HFF-Myc (cell line): ENCODE results near the gene SMIM38.

Experiments used
- DNase-seq: peaks from one replicate; pipeline ENCODE4 v3.0.0-alpha.2; 2011; ENCODE audit warnings: low read depth; ENCODE audit errors: extremely low read depth
- H3K4me3 ChIP-seq: replicated peaks from 2 replicates; pipeline ENCODE4 v1.5.1; 2011; ENCODE audit warnings: low read depth, mild to moderate bottlenecking, control low read depth, low read length
- CTCF ChIP-seq: IDR thresholded peaks from 2 replicates; pipeline ENCODE4 v1.5.1; 2012; ENCODE audit warnings: mild to moderate bottlenecking, low read depth, low read length, control low read depth; ENCODE audit errors: missing control alignments

Gene SMIM38

GRCh38 chr11:69173331-69173730, 17.6 kb downstream of the SMIM38 start:
- no peak overlapping the region for H3K4me3 ChIP-seq
- no peak for DNase-seq
- no peak for TF ChIP-seq CTCF

- no peak for TF ChIP-seq CTCF
- no peak for DNase-seq
- H3K4me3 ChIP-seq = no peak overlapping the region
Measured at GRCh38 chr11:69173925-69174581, 18.3 kb downstream of the SMIM38 start.

- no peak for TF ChIP-seq CTCF
Measured at GRCh38 chr11:69174841-69175240, 19.1 kb downstream of the SMIM38 start.

GRCh38 chr11:69178819-69179482, 23.2 kb downstream of the SMIM38 start:
- DNase-seq = no peak
- H3K4me3 ChIP-seq = no peak overlapping the region
- TF ChIP-seq CTCF = no peak

More at GRCh38 chr11:69174841-69175240, 19.1 kb downstream of the SMIM38 start:
- no peak for DNase-seq
- H3K4me3 ChIP-seq = no peak overlapping the region

GRCh38 chr11:69180226-69180625, 24.5 kb downstream of the SMIM38 start:
- TF ChIP-seq CTCF = no peak

GRCh38 chr11:69180726-69181125, 25.0 kb downstream of the SMIM38 start:
- H3K4me3 ChIP-seq = no peak overlapping the region
- no peak for DNase-seq
- TF ChIP-seq CTCF = no peak

More at GRCh38 chr11:69180226-69180625, 24.5 kb downstream of the SMIM38 start:
- no peak for DNase-seq
- H3K4me3 ChIP-seq = no peak overlapping the region
